HCT116 (cell line): ENCODE results near the gene RABIF. TPM values are rescaled to one million over a fixed set of nuclear protein-coding genes. Genes with fewer than 3 reads are reported as not detected.
"Not testable (repeated sequence)": the region's sequence is repeated elsewhere in the genome, so short reads cannot be mapped to it uniquely, and the experiment has no call there.

Source experiments
- ATAC-seq: fragments of 200-7000 bp; cut with Tn5 transposase; 2 replicates; pipeline ENCODE4 v1.9.1; 2020; ENCODE audit warnings: mild to moderate bottlenecking, moderate library complexity
- BruUV-seq: library from RNA; stranded (reverse); fragments of 400-500 nt; replicated peaks from 2 replicates; lab custom pipeline; 2021; lab: Mats Ljungman, UMichigan
- CTCF ChIA-PET: fragments of 300-600 bp; sonication (Branson Sonifier 250); formaldehyde crosslinking; loops from one replicate; lab custom pipeline; 2021; ENCODE audit warnings: antibody characterized with exemption; lab: Charles Lee
- POLR2A ChIA-PET: fragments of 300-600, 350-600 bp; sonication (Branson Sonifier 250); formaldehyde crosslinking; loops from one replicate; lab custom pipeline; 2021; ENCODE audit warnings: antibody characterized with exemption; lab: Charles Lee
- RAD21 ChIA-PET, 2 experiments: fragments of 300-600 bp; sonication (Branson Sonifier 250); formaldehyde crosslinking; loops; one replicate each; lab custom pipeline; 2023; ENCODE audit warnings: low total read pairs in 2 of 2; ENCODE audit not compliant: uncharacterized antibody in 2 of 2, unreplicated experiment in 2 of 2, low non-redundant PET in 1 of 2; lab: Charles Lee
- DNase-seq: peaks from one replicate; pipeline ENCODE4 v3.0.0-alpha.2; 2010; ENCODE audit warnings: low read depth, low spot score
- H2AFZ ChIP-seq: fragments of 200-600 bp; shearing (Covaris generic), sonication (generic); 2 replicates; pipeline ENCODE4 v1.6.1; 2017; ENCODE audit warnings: low read depth, mixed run types, mixed read lengths, antibody characterized with exemption, low read length; ENCODE audit not compliant: poor library complexity, severe bottlenecking
- H3K27ac ChIP-seq: 2 replicates; pipeline ENCODE4 v1.5.1; 2012; ENCODE audit warnings: low read depth, low read length
- H3K27me3 ChIP-seq: fragments of 200-600 bp; sonication (generic); 2 replicates; pipeline ENCODE4 v1.6.1; 2016; ENCODE audit warnings: mixed run types, low read length, mixed read lengths; ENCODE audit not compliant: insufficient read depth
- H3K36me3 ChIP-seq, 2 experiments: fragments of 200-500 bp in 1 of 2; fragments of 200-600 bp in 1 of 2; sonication (Bioruptor generic) in 1 of 2; sonication (generic) in 1 of 2; 2 replicates each; pipeline versions ENCODE4 v1.5.1 to v1.6.1; 2014 to 2016; ENCODE audit warnings: low read length in 2 of 2, inconsistent platforms in 1 of 2, mixed read lengths in 1 of 2, mixed run types in 1 of 2; ENCODE audit not compliant: insufficient read depth in 2 of 2, control insufficient read depth in 1 of 2
- H3K4me1 ChIP-seq, 2 experiments: fragments of 200-600 bp in 1 of 2; sonication (generic) in 1 of 2; 2 replicates each; pipeline versions ENCODE4 v1.5.1 to v1.6.1; 2012 to 2017; ENCODE audit warnings: low read length in 2 of 2, inconsistent platforms in 1 of 2, mild to moderate bottlenecking in 1 of 2, mixed read lengths in 1 of 2, mixed run types in 1 of 2, moderate library complexity in 1 of 2; ENCODE audit not compliant: insufficient read depth in 2 of 2, control insufficient read depth in 1 of 2
- H3K4me2 ChIP-seq: fragments of 200-600 bp; sonication (generic); 2 replicates; pipeline ENCODE4 v1.6.1; 2017; ENCODE audit warnings: mixed run types, low read length, mixed read lengths
- H3K4me3 ChIP-seq, 2 experiments: fragments of 200-600 bp in 1 of 2; sonication (generic) in 1 of 2; replicated peaks in 1 of 2; 2 replicates each; pipeline ENCODE4 v1.5.1; 2011 to 2016; ENCODE audit warnings: low read length in 2 of 2, control low read depth in 1 of 2, low read depth in 1 of 2, mild to moderate bottlenecking in 1 of 2, mixed read lengths in 1 of 2, mixed run types in 1 of 2
- H3K79me2 ChIP-seq: fragments of 200-600 bp; sonication (generic); 2 replicates; pipeline ENCODE4 v1.6.1; 2017; ENCODE audit warnings: mild to moderate bottlenecking, mixed run types, low read length, moderate library complexity, mixed read lengths; ENCODE audit not compliant: insufficient read depth
- H3K9ac ChIP-seq: fragments of 200-600 bp; sonication (generic); 2 replicates; pipeline ENCODE4 v1.6.1; 2016; ENCODE audit warnings: low read length, mixed read lengths
- H3K9me2 ChIP-seq: fragments of 200-600 bp; sonication (generic), shearing (Covaris generic); 2 replicates; pipeline ENCODE4 v1.6.1; 2017; ENCODE audit warnings: mixed run types, mild to moderate bottlenecking, moderate library complexity; ENCODE audit not compliant: insufficient read depth
- H3K9me3 ChIP-seq, 2 experiments: fragments of 200-500 bp in 1 of 2; fragments of 200-600 bp in 1 of 2; sonication (Bioruptor generic) in 1 of 2; sonication (generic) in 1 of 2; 2 replicates each; pipeline ENCODE4 v1.6.1; 2014 to 2017; ENCODE audit warnings: low read length in 2 of 2, mixed read lengths in 2 of 2, inconsistent platforms in 1 of 2, low read depth in 1 of 2, mild to moderate bottlenecking in 1 of 2, mixed run types in 1 of 2, moderate library complexity in 1 of 2; ENCODE audit not compliant: control insufficient read depth in 1 of 2, insufficient read depth in 1 of 2
- H4K20me1 ChIP-seq: fragments of 200-600 bp; sonication (generic), shearing (Covaris generic); 2 replicates; pipeline ENCODE4 v1.6.1; 2017; ENCODE audit warnings: mixed run types, mild to moderate bottlenecking, moderate library complexity; ENCODE audit not compliant: insufficient read depth
- CEBPB ChIP-seq: IDR thresholded peaks from 2 replicates; pipeline ENCODE4 v1.6.1; 2012; ENCODE audit warnings: low read depth
- RAD21 ChIP-seq: IDR thresholded peaks from 2 replicates; pipeline ENCODE4 v1.6.1; 2012; ENCODE audit warnings: low read depth, mild to moderate bottlenecking
- YY1 ChIP-seq: IDR thresholded peaks from 2 replicates; pipeline ENCODE4 v1.6.1; 2011; ENCODE audit warnings: low read length, low read depth, moderate library complexity, mild to moderate bottlenecking; ENCODE audit not compliant: insufficient replicate concordance; ENCODE audit errors: extremely low read depth
- intact Hi-C: fragments of 100-400 bp; cut with micrococcal nuclease; formaldehyde crosslinking; loops from 2 replicates; pipeline ENCODE4 v1.10.0; 2022
- total RNA-seq: library from RNA; stranded (reverse); gene quantifications from one replicate; pipeline ENCODE4 v1.2.1, GENCODE V29; 2021; ENCODE audit not compliant: unreplicated experiment

Gene RABIF
- total RNA-seq, 1 experiment from 2014 or later = 5.4 TPM

- Histone ChIP-seq H2AFZ (no peak overlapping the region), H3K9me2 (no peaks in the 10 kb centered on the region), H3K9ac (no peak overlapping the region), H3K9me3 (no peaks in the 10 kb centered on the region), H3K4me3 (no peak overlapping the region), H3K27ac (no peak overlapping the region), H3K27me3 (peaks cover 5% of the 10 kb centered on the region; the same call in 1 of the 2 replicates), H3K36me3 (no peaks in the 10 kb centered on the region)
- no TSS peak for BruUV-seq
- DNase-seq = no peak
- POLR2A ChIA-PET = no interaction called here
- intact Hi-C loops = no loop called here
- CTCF ChIA-PET = no interaction called here
- TF ChIP-seq CEBPB = no peak
- TF ChIP-seq YY1 = no peak
- no peak for TF ChIP-seq RAD21
- TF ChIP-seq, all 23 proteins: peak for 0
- Histone ChIP-seq H3K4me1 (peaks cover 0 to 4% of the 10 kb centered on the region in 2 experiments; a peak in 1 of 4 replicates), H4K20me1 (no peaks in the 10 kb centered on the region), H3K79me2 (no peaks in the 10 kb centered on the region), H3K4me2 (no peak overlapping the region)
- no peak for ATAC-seq
- RAD21 ChIA-PET = no interaction called here
These were observed 57.0 kb downstream of the RABIF start for GRCh38 chr1:202831906-202832305.

GRCh38 chr1:202829223-202829622 is 59.7 kb downstream of the RABIF start:
- DNase-seq, H3K36me3 ChIP-seq, CTCF ChIA-PET, H3K4me1 ChIP-seq, H3K4me3 ChIP-seq, H3K9me2 ChIP-seq, H3K4me2 ChIP-seq, ATAC-seq, H3K9ac ChIP-seq, H3K27ac ChIP-seq, POLR2A ChIA-PET, H3K9me3 ChIP-seq, H3K79me2 ChIP-seq, H2AFZ ChIP-seq, H4K20me1 ChIP-seq, BruUV-seq, H3K27me3 ChIP-seq, intact Hi-C loops: not testable (repeated sequence)
- RAD21 ChIA-PET = interaction anchor here in 1 of 2 experiments (0.7 kb wide), 1 partner anchor 20 kb away, joined by 3 read pairs; no protein-coding TSS in a partner anchor

Other genes with a start within 250 kb of the RABIF start
- not detected for gene SYT2, start 178.7 kb downstream of the RABIF start, total RNA-seq
- gene KDM5B, start 80.7 kb downstream of the RABIF start, total RNA-seq = 44.6 TPM
- 1.9 TPM for gene PCAT6, start 78.2 kb downstream of the RABIF start, total RNA-seq
- 33.8 TPM for gene KLHL12, start 38.1 kb upstream of the RABIF start, total RNA-seq
- 89.8 TPM for gene ADIPOR1, start 69.2 kb upstream of the RABIF start, total RNA-seq
- 16.5 TPM for gene CYB5R1, start 78.1 kb upstream of the RABIF start, total RNA-seq
- gene TMEM183A, start 118.2 kb upstream of the RABIF start, total RNA-seq = 64.7 TPM
- 10.8 TPM for gene PPFIA4, start 137.3 kb upstream of the RABIF start, total RNA-seq
- gene MYOG, start 196.9 kb upstream of the RABIF start, total RNA-seq = not detected
- 2.8 TPM for gene ADORA1, start 238.6 kb upstream of the RABIF start, total RNA-seq